Stomach (tissue), 9 donors: ENCODE data around the gene TMEM231. TPM values are rescaled to one million over a fixed set of nuclear protein-coding genes. Genes with fewer than 3 reads are reported as not detected.

ENCODE experiments used
- DNase-seq, 2 donors: peaks; one replicate each; pipeline versions ENCODE4 v3.0.0 to v3.0.0-alpha.2; 2013 to 2019
- H3K27ac ChIP-seq, 5 donors: fragments of 200-600 bp in 4 of 5; sonication (generic) in 4 of 5; one replicate each; pipeline ENCODE4 v1.5.1; 2013 to 2019; ENCODE audit warnings: mild to moderate bottlenecking in 1 of 5, moderate library complexity in 1 of 5
- H3K27me3 ChIP-seq, 3 donors: fragments of 200-600 bp; sonication (generic); one replicate each; pipeline ENCODE4 v1.5.1; 2017 to 2019; ENCODE audit warnings: mixed run types in 1 of 3
- H3K36me3 ChIP-seq, 4 donors: fragments of 200-600 bp; sonication (generic); 1 replicate in 3 of 4; 2 replicates in 1 of 4; pipeline ENCODE4 v1.5.1; 2016 to 2019
- H3K4me1 ChIP-seq, 4 donors: fragments of 200-600 bp; sonication (generic); one replicate each; pipeline ENCODE4 v1.5.1; 2016 to 2019
- H3K4me3 ChIP-seq, 4 donors: fragments of 200-600 bp; sonication (generic) in 3 of 4; one replicate each; pipeline ENCODE4 v1.5.1; 2016 to 2019; ENCODE audit warnings: mild to moderate bottlenecking in 1 of 4
- H3K9me3 ChIP-seq, 4 donors: fragments of 200-600 bp; sonication (generic); one replicate each; pipeline ENCODE4 v1.5.1; 2016 to 2019
- CTCF ChIP-seq, 7 experiments: fragments of 450-650 bp in 4 of 7; fragments of 200-600 bp in 3 of 7; sonication (generic) in 3 of 7; IDR thresholded peaks; one replicate each; pipeline ENCODE4 v1.5.1; 2016 to 2019; ENCODE audit warnings: antibody characterized with exemption in 7 of 7, control low read depth in 2 of 7, mild to moderate bottlenecking in 1 of 7
- EP300 ChIP-seq: sonication (generic); formaldehyde crosslinking; IDR thresholded peaks from one replicate; pipeline ENCODE4 v1.6.1; 2017; ENCODE audit warnings: antibody characterized with exemption
- POLR2A ChIP-seq, 4 donors: fragments of 450-650 bp; IDR thresholded peaks; one replicate each; pipeline ENCODE4 v1.6.1; 2016; ENCODE audit warnings: antibody characterized with exemption in 4 of 4, control low read depth in 2 of 4, mild to moderate bottlenecking in 1 of 4, moderate library complexity in 1 of 4
- POLR2AphosphoS5 ChIP-seq, 3 donors: sonication (generic); formaldehyde crosslinking; IDR thresholded peaks; one replicate each; pipeline ENCODE4 v1.6.1; 2016; ENCODE audit warnings: antibody characterized with exemption in 3 of 3
- WGBS, 5 donors: extraction: QIAGEN DNeasy Blood & Tissue Kit in 3 of 5; methylation state at CpG; one replicate each; pipeline versions ENCODE4 v1.1.5 to v1.1.7; 2013 to 2018; 5-methylcytosine and 5-hydroxymethylcytosine counted together
- intact Hi-C: fragments of 100-400 bp; cut with DNase I; formaldehyde crosslinking; loops from one replicate; pipeline ENCODE4 v1.15.1; 2023; ENCODE audit warnings: low total_unique reads
- polyA plus RNA-seq, 3 donors: library from polyadenylated mRNA; stranded (reverse); fragments of 200-250 nt; gene quantifications; one replicate each; pipeline ENCODE4 v1.2.3, GENCODE V29; 2013
- total RNA-seq, 5 donors: library from RNA; depleted of rRNA; stranded (reverse); fragments of >200 nt; gene quantifications; one replicate each; pipeline versions ENCODE4 v1.1.0 to v1.2.3, GENCODE V29; 2014 to 2016
- donor health status: healthy with polysubstance abuse.
- donor health status: Bipolar disorder and iron deficiency.
- donor health status: healthy.

The TMEM231 gene
- total and polyA plus RNA-seq, 8 donors: 1.1 to 14.1 (median 4.6) TPM; not detected in 1

DNA sequence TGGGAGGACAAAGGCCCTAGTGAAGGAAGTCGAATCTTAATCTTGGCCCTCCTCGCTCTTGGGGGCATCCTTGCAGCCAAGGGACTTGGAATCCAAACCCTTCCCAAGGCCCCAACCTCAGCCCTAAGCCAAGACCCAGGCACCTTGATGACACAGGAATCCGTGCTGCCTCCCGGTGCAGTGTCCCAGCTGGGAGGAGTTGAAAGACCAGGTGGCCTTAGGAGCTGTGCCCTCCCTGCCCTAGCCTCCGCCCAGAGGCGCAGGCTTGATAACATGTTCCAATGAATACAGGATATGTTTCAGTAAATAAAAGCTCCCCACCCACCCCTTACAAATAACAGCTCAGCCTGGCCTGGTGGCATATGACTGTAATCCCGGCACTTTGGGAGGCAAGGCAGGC is 20.2 kb downstream of the TMEM231 start, which contains the start of gene CHST5:
TSS of gene CHST5 (minus strand) at position 208 of the 400 bp plus-strand sequence. CDS start 5,724 bp downstream, outside the sequence.
- Histone ChIP-seq H3K27ac (peak within 1 kb of the TSS in 1 of 5 donors; percentile 25), H3K27me3 (no peaks in the 10 kb centered on the region), H3K36me3 (peaks cover 0 to 8% (median 0%) of the 10 kb centered on the region in 4 donors), H3K4me3 (no peak within 1 kb of the TSS), H3K4me1 (no peaks in the 10 kb centered on the region), H3K9me3 (no peaks in the 10 kb centered on the region)
- 39 to 72% (median 50%) methylated on average over 6 to 7 of the region's 7 CpGs for WGBS, 5 donors
- intact Hi-C loops: no loop called here
- TF ChIP-seq CTCF (IDR thresholded peaks at IDR 0.05): no peak
- TF ChIP-seq POLR2AphosphoS5 (IDR thresholded peaks at IDR 0.05): peak in 1 of 3 donors; percentile 6
- peak; percentile 44 to 47 for DNase-seq

GRCh38 chr16:75535211-75535843 is 20.7 kb downstream of the TMEM231 start:
- intact Hi-C loops: no loop called here

DNA sequence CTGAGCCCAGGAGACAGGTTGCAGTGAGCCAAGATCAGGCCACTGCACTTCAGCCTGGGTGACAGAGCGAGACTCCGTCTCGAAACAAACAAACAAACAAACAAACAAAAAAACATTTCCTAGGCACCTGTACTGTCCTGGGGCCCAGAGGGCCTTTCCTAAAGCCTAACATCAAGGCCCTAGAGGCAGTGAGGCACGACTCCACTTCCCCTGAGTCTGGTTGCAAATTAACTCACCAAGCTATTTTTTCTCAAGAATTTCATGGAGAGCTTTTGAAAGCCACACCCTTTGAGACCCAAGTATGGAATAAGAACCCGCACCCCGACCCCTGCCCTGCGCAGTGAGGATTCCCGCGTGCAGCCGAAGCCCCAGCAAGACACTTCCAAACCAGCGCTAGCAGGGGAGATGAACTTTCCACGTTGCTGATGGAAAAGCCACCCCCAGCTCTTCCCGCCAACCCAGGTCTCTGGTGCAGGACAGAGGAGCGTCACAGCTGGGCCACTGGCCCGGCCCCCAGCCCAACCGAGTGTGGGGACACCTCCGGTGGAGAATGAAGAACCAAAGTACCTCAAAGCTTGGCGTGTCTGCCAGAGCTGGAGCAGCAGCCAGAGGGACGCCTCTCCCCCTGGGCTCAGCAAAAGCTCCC is 21.4 kb downstream of the TMEM231 start:
- TF ChIP-seq POLR2A (IDR thresholded peaks at IDR 0.05): no peak
- no peak for TF ChIP-seq EP300
- no peak for TF ChIP-seq CTCF (IDR thresholded peaks at IDR 0.05)
- TF ChIP-seq POLR2AphosphoS5 (IDR thresholded peaks at IDR 0.05): no peak
- intact Hi-C loops: no loop called here
- Histone ChIP-seq H3K9me3 (no peaks in the 10 kb centered on the region), H3K36me3 (no peaks in the 10 kb centered on the region), H3K27me3 (no peaks in the 10 kb centered on the region), H3K27ac (no peak overlapping the region), H3K4me1 (no peaks in the 10 kb centered on the region), H3K4me3 (no peak overlapping the region)
- no peak for DNase-seq
- WGBS, 5 donors: 73 to 85% (median 81%) methylated on average over 19 of the region's 19 CpGs

More at GRCh38 chr16:75535211-75535843, 20.7 kb downstream of the TMEM231 start:
- Histone ChIP-seq H3K9me3 (no peaks in the 10 kb centered on the region), H3K4me3 (no peak overlapping the region), H3K36me3 (peaks cover 0 to 4% (median 0%) of the 10 kb centered on the region in 4 donors), H3K27ac (no peak overlapping the region), H3K27me3 (no peaks in the 10 kb centered on the region), H3K4me1 (no peaks in the 10 kb centered on the region)
- 62 to 72% (median 66%) methylated on average over 12 to 34 of the region's 34 CpGs for WGBS, 5 donors
- no peak for DNase-seq
- TF ChIP-seq POLR2A (IDR thresholded peaks at IDR 0.05): no peak
- no peak for TF ChIP-seq EP300
- TF ChIP-seq POLR2AphosphoS5 (IDR thresholded peaks at IDR 0.05): no peak
- TF ChIP-seq CTCF (IDR thresholded peaks at IDR 0.05): no peak

DNA sequence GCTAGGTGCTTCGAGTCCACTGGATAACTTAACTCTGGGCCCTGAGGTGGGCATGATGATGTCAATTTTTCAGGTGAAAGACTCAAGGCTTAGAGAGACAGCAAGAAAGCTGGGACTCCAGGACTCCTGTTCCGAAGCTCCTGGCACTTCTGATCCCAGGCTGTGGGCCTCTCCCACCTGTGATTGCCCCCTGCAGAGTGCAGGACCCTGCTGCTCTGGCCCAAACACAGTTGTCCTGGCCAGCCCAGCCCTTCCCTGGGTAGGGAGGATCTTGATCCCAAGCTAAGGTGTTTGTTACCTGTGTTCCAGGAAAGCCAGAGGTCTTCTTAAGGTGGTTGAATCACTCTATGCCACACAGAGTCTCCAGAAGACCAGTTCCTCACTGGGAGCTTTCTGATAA is 23.3 kb downstream of the TMEM231 start:
- no peak for TF ChIP-seq CTCF (IDR thresholded peaks at IDR 0.05)
- no peaks in the 10 kb centered on the region for H3K36me3 ChIP-seq
- H3K27ac ChIP-seq: no peak overlapping the region
- H3K9me3 ChIP-seq: no peaks in the 10 kb centered on the region
- no peaks in the 10 kb centered on the region for H3K4me1 ChIP-seq
- WGBS, 5 donors: 83 to 93% (median 88%) methylated on average over 2 of the region's 2 CpGs
- no peaks in the 10 kb centered on the region for H3K27me3 ChIP-seq
- no peak overlapping the region for H3K4me3 ChIP-seq
- intact Hi-C loops: no loop called here
- no peak for DNase-seq
